Heart left ventricle (tissue), 16 donors: Measurements from ENCODE around the gene PLK1. TPM values are rescaled to one million over a fixed set of nuclear protein-coding genes. Genes with fewer than 3 reads are reported as not detected.

Experiments
- ATAC-seq, 4 donors: fragments of 200-7000 bp; cut with Tn5 transposase; one replicate each; pipeline ENCODE4 v1.9.1; 2020 to 2022; ENCODE audit warnings: moderate library complexity in 4 of 4, mild to moderate bottlenecking in 3 of 4, moderate number of reproducible peaks in 1 of 4
- DNase-seq, 5 donors: peaks; one replicate each; pipeline ENCODE4 v3.0.0-alpha.2; 2020
- H3K27ac ChIP-seq, 12 donors: fragments of 200-600 bp; sonication (generic) in 4 of 12; one replicate each; pipeline versions ENCODE4 v1.5.0 to v1.8.0; 2016 to 2022; ENCODE audit warnings: mild to moderate bottlenecking in 2 of 12
- H3K27me3 ChIP-seq, 9 donors: fragments of 200-600 bp; sonication (generic) in 2 of 9; one replicate each; pipeline versions ENCODE4 v1.5.1 to v1.8.0; 2016 to 2022; ENCODE audit warnings: mild to moderate bottlenecking in 3 of 9
- H3K36me3 ChIP-seq, 9 donors: fragments of 200-600 bp; sonication (generic) in 2 of 9; one replicate each; pipeline versions ENCODE4 v1.5.0 to v1.8.0; 2018 to 2022; ENCODE audit warnings: mild to moderate bottlenecking in 2 of 9
- H3K4me1 ChIP-seq, 12 donors: fragments of 200-600 bp; sonication (generic) in 4 of 12; one replicate each; pipeline versions ENCODE4 v1.5.0 to v1.8.0; 2016 to 2022; ENCODE audit warnings: mild to moderate bottlenecking in 3 of 12
- H3K4me3 ChIP-seq, 12 donors: fragments of 200-600 bp; sonication (generic) in 4 of 12; one replicate each; pipeline versions ENCODE4 v1.5.0 to v1.8.0; 2017 to 2022; ENCODE audit warnings: mild to moderate bottlenecking in 9 of 12, moderate library complexity in 4 of 12
- H3K9me3 ChIP-seq, 12 donors: fragments of 200-600 bp; sonication (generic) in 4 of 12; one replicate each; pipeline versions ENCODE4 v1.5.0 to v1.8.0; 2016 to 2022; ENCODE audit warnings: mild to moderate bottlenecking in 1 of 12
- POLR2A ChIP-seq, 2 donors: fragments of 450-650 bp; IDR thresholded peaks; one replicate each; pipeline ENCODE4 v1.6.1; 2017; ENCODE audit warnings: antibody characterized with exemption in 2 of 2, mild to moderate bottlenecking in 2 of 2, moderate library complexity in 2 of 2
- WGBS, 4 donors: extraction: QIAGEN DNeasy Blood & Tissue Kit in 2 of 4; methylation state at CpG; one replicate each; pipeline versions ENCODE4 v1.1.5 to v1.1.7; 2013 to 2018; 5-methylcytosine and 5-hydroxymethylcytosine counted together
- intact Hi-C, 10 donors: fragments of 100-400 bp; cut with DNase I; formaldehyde crosslinking; loops; one replicate each; pipeline versions ENCODE4 v1.11.1 to v1.14.2; 2022
- polyA plus RNA-seq, 2 donors: library from polyadenylated mRNA; stranded (reverse); fragments of 200-250 nt; gene quantifications; one replicate each; pipeline ENCODE4 v1.2.3, GENCODE V29; 2013
- total RNA-seq, 9 donors: library from RNA; depleted of rRNA in 2 of 9; stranded (reverse); fragments of >200 nt in 2 of 9; fragmentation: NEBNext Ultra II Directional in 3 of 9; extraction: Animal tissue kit (Norgen Biotek cat#: 25700) in 3 of 9; gene quantifications; one replicate each; pipeline versions ENCODE4 v1.1.0 to v1.2.4, GENCODE V29; 2016 to 2023
- TF ChIP-seq, protein P1 (sequence below), 12 donors: fragments of 200-600 bp; sonication (generic) in 4 of 12; IDR thresholded peaks; one replicate each; pipeline versions ENCODE4 v1.5.0 to v1.8.0; 2018 to 2022; ENCODE audit warnings: antibody characterized with exemption in 12 of 12, mild to moderate bottlenecking in 5 of 12
- donor health status: ischemic (EF 13 %, LVEDD 7.1; RV severe dilation, severe dysfunction).
- donor health status: healthy with polysubstance abuse.
- donor health status: DM: no; HTN: yes; CAD: no.
- donor health status: DM: no; HTN: no; CAD: no.
- donor health status: ischemic (EF 25% LVEDD 6.9; RV normal size, moderate dysfunction).
- donor health status: ischemic (EF 25% LVEDD 5.7; RV mildly dilated, moderate dysfunction).
- donor health status: healthy.
- donor health status: DM: yes; HTN: yes; CAD: no.
- donor health status: ischemic (EF 35%, LVEDD 5.7; RV mildly dilated, moderate dysfunction).
- donor health status: nonischemic (EF 11% LVEDD 7.7; RV severe dilation, severe dysfunction).
- donor health status: DM: yes; HTN: yes; CAD: no.
- donor health status: PGD.
- donor health status: ischemic (EF 29% LVEDD 5.4; RV normal size, mild dysfunction).
- donor health status: nonischemic (EF 23%, LVEDD 6.1; RV moderate dilation, normal function).

The PLK1 gene
- total and polyA plus RNA-seq, 11 donors, result 0.19 to 9.2 (median 1.1) TPM

DNA sequence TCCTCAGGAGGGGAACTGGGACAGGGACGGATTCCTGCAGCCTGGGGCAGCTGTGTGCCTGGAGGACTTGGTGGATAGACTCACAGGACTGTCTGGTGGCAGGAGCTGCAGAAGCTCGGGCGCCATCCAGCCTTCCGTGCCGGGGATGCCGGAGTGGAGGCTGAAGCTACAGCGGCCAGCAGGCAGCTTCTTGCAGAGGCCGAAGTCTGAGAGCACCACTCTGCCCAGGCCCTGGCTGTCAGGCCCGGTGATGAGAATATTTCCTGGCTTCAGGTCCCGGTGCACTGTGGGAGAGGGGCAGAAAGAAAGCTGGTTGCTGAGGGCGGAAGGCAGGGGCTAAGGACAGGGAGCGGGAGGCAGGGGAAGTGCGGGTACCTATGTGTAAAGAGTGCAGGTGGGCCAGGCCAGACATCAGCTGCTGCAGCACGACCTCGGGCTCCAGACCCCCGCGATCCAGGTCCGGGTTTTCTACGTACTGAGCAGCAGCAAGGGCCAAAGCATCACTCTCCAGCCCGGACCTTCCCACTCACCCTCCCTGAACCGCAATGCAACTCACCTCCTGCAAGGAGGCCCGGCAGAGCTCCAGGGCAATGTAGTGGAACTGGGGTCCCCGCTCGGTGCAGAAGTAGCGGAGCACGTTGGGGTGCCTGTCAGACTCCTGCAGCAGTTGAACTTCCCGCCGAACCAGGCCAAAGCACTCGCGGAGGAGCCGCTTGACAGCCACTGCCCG is 16.1 kb downstream of the PLK1 start:
- Histone ChIP-seq H3K9me3 (no peaks in the 10 kb centered on the region), H3K27ac (no peak overlapping the region), H3K27me3 (peaks cover 0 to 20% (median 0%) of the 10 kb centered on the region in 9 donors), H3K4me3 (peak overlapping the region in 8 of 12 donors; percentile 4 to 48 (median 31)), H3K4me1 (peaks cover 0 to 9% (median 0%) of the 10 kb centered on the region in 12 donors), H3K36me3 (peaks cover 0 to 15% (median 11%) of the 10 kb centered on the region in 9 donors)
- no peak for DNase-seq
- 12 to 18% (median 15%) methylated on average over 24 to 32 of the region's 32 CpGs for WGBS, 4 donors
- TF ChIP-seq, protein P1, sequence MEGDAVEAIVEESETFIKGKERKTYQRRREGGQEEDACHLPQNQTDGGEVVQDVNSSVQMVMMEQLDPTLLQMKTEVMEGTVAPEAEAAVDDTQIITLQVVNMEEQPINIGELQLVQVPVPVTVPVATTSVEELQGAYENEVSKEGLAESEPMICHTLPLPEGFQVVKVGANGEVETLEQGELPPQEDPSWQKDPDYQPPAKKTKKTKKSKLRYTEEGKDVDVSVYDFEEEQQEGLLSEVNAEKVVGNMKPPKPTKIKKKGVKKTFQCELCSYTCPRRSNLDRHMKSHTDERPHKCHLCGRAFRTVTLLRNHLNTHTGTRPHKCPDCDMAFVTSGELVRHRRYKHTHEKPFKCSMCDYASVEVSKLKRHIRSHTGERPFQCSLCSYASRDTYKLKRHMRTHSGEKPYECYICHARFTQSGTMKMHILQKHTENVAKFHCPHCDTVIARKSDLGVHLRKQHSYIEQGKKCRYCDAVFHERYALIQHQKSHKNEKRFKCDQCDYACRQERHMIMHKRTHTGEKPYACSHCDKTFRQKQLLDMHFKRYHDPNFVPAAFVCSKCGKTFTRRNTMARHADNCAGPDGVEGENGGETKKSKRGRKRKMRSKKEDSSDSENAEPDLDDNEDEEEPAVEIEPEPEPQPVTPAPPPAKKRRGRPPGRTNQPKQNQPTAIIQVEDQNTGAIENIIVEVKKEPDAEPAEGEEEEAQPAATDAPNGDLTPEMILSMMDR (IDR thresholded peaks at IDR 0.05), result no peak
- TF ChIP-seq POLR2A (IDR thresholded peaks at IDR 0.05), result no peak
- ATAC-seq, result peak; percentile 32 to 61 (median 50)
- intact Hi-C loops, result no loop called here

DNA sequence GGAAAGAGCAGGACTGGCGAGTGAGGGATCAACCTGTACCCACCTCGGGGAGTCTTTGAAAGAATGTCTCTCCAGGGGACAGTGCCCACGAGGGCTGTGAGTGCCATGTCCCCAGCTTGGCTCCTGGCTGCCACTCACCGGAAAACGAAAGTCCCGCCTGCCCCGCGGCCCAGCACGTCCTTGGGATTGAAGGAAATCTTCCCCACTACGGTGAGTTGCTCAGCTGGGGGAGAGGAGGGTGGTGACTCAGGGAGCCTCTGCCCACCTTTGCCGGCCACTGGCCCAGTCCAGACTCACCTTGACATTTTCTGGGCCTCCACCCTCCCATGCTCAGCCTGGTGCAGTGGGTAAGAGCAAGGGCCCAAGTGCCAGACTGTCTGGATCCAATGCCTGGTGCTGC is 17.1 kb downstream of the PLK1 start:
- ATAC-seq (no peak), DNase-seq (no peak)
- Histone ChIP-seq H3K27ac (no peak overlapping the region), H3K4me1 (peaks cover 0 to 9% (median 0%) of the 10 kb centered on the region in 12 donors), H3K4me3 (no peak overlapping the region), H3K27me3 (peaks cover 0 to 20% (median 0%) of the 10 kb centered on the region in 9 donors), H3K9me3 (no peaks in the 10 kb centered on the region), H3K36me3 (peaks cover 0 to 5% (median 1%) of the 10 kb centered on the region in 9 donors)
- 79 to 89% (median 85%) methylated on average over 11 of the region's 11 CpGs for WGBS, 4 donors
- TF ChIP-seq, protein P1 (IDR thresholded peaks at IDR 0.05), result no peak
- TF ChIP-seq POLR2A (IDR thresholded peaks at IDR 0.05), result no peak
- intact Hi-C loops, result no loop called here

DNA sequence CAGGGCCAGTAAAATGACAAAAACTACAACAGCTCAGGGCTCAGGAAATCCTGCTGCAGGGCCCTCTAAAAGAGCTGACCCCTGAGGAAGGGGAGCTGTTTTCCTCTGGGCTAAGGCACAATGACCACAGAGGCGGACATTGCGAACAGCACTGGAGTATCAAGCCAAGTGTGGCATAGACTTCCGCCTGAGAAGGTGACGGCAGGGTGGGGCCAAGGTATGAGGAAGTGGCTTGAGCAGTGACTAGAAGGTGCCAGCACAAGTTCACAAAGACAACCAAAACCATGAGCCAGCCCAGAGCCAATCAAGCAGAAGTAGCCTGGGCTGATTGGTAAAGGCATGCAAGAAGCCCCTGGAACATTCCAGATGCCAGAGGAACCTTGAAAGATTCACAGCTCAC is 20.4 kb downstream of the PLK1 start:
- TF ChIP-seq, protein P1 (IDR thresholded peaks at IDR 0.05), result no peak
- H3K9me3 ChIP-seq, result peaks cover 0 to 9% (median 2%) of the 10 kb centered on the region in 12 donors
- H3K36me3 ChIP-seq, result no peaks in the 10 kb centered on the region
- H3K4me1 ChIP-seq, result peaks cover 0 to 9% (median 0%) of the 10 kb centered on the region in 12 donors
- WGBS, 4 donors, result 79 to 98% (median 91%) methylated on average over 4 of the region's 4 CpGs
- DNase-seq, result no peak
- H3K27ac ChIP-seq, result no peak overlapping the region
- H3K4me3 ChIP-seq, result no peak overlapping the region
- peaks cover 0 to 20% (median 0%) of the 10 kb centered on the region in 9 donors for H3K27me3 ChIP-seq
- intact Hi-C loops, result no loop called here
- ATAC-seq, result no peak

DNA sequence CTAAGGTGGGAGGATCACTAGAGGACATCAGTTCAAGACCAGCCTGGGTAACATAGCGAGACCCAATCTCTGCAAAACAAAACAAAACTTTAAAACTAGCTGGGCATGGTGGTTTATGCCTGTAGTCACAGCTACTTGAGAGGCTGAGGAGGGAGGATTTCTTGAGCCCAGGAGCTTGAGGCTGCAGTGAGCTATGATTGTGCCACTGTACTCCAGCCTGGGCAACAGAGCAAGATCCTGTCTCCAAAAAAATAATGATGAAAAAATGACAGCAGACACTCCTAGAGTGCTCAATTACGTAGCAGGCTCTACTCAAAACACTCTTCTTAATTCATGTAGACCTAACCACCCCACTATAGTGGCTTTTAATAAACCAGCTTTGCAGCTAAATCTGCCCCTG is 21.4 kb downstream of the PLK1 start:
- 80 to 90% (median 84%) methylated on average over 2 of the region's 2 CpGs for WGBS, 4 donors
- DNase-seq, result no peak
- peaks cover 0 to under 1% (median 0%) of the 10 kb centered on the region in 12 donors for H3K4me1 ChIP-seq
- ATAC-seq, result no peak
- H3K4me3 ChIP-seq, result no peak overlapping the region
- H3K27ac ChIP-seq, result no peak overlapping the region
- intact Hi-C loops, result no loop called here
- no peak for TF ChIP-seq POLR2A (IDR thresholded peaks at IDR 0.05)
- peaks cover 0 to 20% (median 0%) of the 10 kb centered on the region in 9 donors for H3K27me3 ChIP-seq
- no peaks in the 10 kb centered on the region for H3K36me3 ChIP-seq
- H3K9me3 ChIP-seq, result peaks cover 0 to 9% (median 2%) of the 10 kb centered on the region in 12 donors
